ENCODE data around the gene SLC6A20.

The SLC6A20 gene

DNA sequence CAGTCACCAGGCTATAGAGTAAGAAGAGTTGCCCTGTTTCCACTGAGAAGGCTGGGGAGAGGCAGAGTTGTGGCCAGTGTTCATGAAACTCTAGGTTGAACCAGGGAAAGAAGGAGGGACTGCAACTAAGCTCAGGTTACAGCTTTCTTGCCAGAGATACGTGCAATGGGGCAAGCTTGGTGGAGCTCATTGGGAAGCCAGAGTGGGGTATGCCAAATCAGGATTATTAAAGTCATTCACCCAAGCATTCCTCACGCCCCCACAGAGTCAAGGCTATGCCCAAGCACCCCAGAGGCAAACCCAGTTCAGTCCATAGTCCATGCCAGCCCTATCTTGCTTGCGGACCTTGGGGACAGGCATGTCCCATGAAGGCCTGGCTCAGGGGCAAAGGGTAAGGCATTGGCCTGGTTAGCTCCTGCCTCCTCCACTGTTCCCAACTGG, 17.6 kb downstream of the SLC6A20 start:
- no peak for DNase-seq (ENCODE audit: low read depth)

DNA sequence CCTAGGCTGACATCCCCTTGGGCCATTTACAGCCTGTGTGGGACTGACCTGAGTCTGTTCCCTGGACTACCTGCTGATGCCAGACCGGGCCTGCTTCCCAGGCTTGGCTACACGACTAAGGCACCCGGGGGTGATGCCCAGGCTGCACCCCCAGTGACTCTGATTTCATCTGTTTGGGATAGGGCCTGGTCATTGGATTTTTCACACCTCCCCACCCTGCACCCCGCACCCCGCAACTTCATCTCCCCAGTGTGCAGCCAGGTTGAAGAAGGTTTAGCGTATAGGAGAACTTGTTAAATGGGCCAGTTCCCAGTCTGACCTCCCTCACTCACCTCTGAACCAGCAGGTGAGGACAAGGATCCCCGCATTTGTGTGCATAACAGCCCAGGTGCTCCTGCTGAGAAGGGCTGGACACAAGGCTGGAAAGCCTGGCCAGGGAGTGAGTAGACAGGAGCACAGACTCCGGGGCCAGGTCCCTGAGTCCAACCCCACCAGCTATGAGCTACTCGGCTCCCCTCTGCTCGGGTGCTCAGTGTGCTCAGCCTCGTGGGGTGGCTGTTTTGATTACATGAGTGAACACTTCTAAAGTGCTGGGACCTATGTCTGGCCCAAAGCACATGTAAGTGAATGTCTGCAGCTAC, 18.5 kb downstream of the SLC6A20 start:
- DNase-seq (ENCODE audit: low read depth): no peak

DNA sequence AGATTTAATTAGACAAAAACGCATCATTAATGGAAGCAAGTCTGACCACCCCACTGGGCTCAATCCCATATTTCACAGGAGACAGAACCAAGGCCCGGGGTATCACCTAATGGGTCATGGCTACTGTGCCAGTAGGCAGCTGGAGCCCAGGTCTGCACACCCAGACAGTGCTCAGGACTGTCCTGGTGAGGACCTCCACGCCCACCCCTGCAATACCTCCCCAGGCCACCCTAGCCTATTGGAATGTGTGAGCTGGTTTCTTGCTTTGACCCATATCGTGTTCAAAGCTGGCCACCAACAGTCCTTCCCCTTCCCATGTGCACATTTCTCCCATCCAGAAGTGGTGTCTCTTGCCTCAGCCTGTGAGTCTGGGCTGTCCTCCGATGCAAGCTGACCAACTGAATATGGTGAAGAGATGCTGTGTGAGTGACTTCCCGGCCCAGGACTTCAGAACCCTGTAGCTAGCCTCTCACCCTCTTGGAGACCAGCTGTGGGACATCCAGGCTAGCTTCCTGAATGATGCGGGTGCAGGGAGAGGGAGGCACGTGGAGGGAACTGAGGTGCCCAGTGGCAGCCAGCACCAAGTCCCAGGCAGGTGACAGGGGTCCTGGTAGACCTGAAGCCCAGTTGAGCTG, 19.1 kb downstream of the SLC6A20 start:
- DNase-seq (ENCODE audit: low read depth): no peak

DNA sequence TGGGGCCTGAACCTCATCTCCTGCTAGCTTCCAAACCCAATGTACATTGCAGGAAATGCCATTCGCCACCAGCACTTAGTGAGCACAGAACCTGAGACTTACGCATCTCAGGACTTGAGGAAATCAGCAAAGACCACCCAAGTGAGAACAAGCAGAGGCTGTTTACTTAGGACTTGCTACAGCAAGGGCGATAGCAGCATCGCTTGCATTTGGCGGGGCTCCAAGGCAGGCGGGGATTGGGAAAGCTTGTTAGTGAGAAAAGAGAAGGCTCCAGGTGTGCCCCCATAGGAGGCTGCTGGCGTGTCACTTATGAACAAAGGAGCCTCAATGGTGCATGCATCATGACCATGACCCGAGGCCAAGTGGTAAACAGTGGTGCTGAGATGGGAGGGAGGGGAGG, 19.7 kb downstream of the SLC6A20 start:
- no peak for DNase-seq (ENCODE audit: low read depth)

DNA sequence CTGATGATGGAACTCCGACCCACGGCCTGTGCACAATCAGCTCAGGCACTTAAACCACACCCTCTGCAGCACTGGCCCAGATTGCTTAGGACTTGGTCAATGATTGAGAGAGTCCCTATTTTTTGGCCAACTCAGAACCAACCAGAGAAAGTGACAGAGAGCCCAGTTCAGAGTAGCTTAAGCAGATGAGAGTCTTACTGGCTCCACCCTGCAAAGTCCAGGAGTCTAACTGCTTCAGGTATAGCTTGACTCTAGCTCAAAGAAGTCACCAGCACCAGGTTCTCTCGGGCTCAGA, 20.1 kb downstream of the SLC6A20 start:
- DNase-seq (ENCODE audit: low read depth): no peak

DNA sequence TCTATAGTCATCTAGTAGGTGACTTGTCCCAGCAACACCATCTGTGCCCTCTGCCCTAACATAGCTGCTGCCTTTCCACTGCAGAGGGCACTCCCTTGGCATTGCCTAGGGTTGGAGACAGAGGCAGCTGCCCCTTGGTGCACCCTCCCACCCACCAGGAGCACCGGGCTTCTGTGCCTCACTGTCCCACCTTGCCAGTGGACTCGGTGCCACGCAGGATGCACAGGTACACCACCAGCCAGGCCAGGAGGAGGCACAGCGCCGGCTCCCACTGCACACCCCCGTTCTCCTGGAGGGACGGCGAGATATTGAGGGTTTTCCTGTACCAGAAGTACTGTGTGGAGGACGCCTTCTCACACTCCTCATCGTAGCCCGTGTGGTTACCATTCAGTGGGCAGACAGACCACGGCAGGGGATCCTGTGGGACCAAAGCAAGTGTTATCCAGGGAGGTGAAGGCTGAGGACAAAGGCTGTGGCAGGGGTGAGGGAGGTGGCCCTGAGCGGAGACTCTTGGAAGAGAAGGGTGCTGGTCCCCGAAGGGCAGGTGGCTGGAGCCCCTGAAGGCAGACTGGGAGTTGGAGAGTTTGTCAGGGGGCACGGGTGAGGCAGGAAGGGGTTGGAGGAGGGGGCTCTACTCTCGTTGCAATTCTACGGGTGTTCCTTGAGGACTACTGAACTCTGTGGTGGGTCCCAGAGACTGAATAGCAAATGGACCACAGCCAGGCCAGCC, 20.6 kb downstream of the SLC6A20 start:
- no peak for DNase-seq (ENCODE audit: low read depth)

DNA sequence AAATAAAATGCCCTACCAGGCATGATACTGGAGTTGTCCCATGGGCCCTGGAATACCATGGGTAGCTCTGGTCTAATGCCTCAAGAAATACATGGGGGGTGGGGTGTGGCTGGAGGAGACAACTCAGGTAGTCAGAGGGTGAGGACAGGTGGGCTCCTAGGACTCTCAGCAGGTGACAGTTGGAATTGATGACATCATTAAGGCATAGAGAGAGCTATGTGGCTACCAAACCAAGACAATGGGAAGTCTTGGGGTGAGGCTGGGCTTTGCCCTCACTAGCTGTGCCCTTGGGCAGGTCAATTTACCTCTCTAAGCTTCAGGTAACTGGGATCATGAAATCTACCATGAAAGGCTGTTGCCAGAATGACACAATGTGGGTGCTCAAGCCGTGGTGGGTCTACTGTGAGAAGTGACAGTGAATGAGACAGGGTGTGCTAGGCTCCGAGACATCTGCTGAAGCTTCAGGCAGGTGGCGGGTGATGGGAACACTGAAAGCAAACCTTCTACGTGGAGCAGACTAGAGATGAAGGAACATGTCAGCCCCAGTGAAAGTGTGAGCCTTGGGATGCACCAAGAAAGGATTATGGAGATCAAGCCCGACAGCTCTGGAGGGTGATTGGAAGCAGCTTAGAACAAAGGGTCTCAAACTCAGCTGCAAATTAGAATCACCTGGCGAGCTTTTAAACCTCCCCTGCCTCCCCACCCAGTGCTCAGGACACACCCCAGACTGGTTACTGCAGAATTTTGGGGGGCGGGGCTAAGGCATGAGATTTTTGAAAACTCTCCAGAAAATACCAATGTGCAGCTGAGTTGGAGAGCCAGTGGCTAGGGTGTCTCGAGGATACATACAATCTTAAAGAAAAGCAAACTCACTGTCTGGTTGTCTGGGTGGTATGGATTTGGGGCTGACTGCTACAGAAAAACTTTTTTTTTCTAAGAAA, 21.5 kb downstream of the SLC6A20 start:
- DNase-seq (ENCODE audit: low read depth): no peak

DNA sequence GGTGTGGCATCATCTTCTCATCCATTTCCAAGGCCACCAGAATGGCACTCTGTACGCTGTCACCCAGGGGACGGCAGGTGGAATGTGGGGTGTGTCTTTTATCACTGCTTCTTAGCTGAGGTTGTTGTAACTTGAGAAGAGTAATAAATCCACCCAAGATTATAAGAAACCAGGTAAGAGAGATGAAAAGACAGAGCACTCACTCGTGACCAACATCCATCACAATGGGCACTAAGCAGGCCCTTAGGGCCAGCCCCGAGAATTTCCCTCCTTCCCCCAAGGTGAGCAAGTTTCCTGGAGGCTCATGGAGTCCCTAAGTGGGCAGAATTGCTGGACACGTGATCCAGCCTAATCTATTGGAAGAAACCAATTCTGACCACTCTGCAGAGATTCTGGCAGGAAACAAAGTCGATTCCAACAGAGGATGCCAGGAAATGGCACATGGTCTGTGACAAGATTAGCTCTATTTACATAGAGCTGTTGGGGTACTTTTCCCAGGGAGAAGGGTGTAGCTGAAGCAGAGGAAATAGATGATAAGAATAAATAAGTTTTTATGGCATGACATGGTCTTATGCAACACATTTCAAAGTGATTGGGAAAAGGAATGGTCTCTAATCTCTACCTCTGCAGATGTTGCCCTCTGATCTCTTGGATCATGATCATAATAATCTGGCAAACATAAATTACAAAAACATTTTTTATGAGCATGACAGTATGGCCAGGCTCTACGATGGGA, 22.5 kb downstream of the SLC6A20 start:
- DNase-seq (ENCODE audit: low read depth): no peak

DNA sequence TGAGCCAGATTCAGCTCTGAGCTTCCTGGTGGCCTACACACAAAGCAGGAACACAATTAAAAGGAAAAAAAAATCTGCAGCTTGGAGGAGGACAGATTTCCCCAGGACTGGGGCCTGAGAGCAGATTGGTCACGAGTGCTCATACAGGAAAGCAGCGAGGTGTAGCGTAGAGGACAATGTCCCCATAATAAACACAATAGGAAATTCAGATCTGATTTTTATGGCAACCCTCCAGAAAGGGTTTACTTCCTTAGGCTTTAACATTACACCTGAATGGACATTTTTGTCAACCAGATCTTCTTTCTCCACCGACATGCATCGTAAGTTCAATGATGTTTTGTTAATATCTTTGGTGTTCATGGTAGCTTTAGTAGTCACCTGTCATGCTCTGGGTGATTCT, 23.3 kb downstream of the SLC6A20 start:
- no peak for DNase-seq (ENCODE audit: low read depth)

DNA sequence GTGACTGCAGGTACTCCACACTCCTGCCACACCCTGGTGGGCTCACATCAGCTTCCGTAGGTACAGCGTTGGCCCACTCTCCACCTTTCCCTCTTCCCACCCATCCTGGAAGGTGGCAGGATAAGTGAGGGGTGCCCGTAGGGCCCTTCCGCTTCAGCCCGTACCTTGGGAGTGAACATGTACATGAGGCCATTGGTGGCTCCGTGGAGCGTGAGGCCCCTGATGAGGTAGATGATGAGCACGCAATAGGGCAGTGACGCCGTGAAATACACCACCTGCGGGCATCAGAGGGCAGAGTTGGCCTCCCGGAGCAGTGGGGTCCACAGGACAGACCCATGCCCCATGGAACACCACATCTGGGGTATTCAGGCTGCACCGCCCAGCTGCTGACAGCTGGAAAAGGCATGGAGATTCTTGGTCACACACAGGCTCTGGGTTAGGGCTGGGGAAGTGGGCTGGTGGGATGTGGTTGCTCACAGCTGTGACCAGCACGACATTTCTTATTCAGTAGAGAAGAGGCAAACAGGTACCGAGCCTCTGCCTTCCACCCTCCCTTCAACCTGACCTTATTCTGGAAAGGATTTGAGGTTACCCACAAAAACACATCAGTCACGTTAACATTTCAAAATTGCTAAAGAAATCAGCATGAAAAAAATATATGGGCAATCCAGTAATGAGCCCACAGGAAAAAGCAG, 23.8 kb downstream of the SLC6A20 start:
- no peak for DNase-seq (ENCODE audit: low read depth)

DNA sequence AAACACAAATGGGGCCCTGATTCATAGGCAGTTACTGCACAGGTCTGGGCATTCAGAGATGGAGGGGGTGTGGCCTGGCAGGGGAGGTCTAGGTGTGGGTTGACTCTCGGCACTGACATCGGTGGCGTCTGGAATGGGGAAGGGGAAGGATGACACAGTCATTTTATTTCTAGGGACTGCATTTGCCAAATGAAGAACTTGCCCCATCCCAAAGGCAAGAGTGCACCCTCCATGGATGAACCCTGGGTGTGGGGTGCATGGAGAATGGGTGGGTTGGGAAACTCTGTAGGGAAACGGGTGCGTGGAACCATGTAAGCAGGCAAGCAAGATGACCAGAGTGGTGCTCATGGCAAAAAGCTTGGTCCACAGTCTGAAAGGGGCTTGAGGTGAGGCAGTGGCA, 24.5 kb downstream of the SLC6A20 start:
- DNase-seq (ENCODE audit: low read depth): no peak

DNA sequence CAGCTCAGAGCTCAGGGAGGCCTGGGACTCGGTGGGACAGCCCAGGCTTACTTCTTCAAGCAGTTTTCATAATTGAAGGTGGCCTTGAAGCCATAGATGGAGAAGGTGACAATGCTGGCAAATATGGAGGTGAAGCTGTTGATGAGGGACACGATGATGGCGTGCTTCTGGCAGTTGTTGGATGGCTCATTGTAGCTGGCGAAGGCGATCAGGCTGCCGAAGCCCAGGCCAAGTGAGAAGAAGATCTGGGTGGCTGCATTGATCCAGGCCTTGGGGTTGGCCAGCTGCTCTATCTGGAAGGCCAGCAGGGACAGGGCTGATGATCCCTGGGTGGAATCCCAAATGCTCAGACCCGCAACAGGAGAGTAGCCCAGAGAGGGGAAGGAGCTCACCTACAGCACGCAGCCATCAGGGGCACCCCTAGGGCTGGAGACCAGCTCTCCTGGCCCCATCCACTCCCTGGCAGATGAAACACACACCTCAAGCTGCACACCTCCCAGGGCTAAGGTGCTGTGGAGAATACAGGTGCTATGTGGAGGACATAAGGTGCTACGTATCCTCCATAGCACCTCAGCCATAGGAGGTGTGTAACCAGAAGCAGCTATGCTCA, 25.1 kb downstream of the SLC6A20 start:
- DNase-seq (ENCODE audit: low read depth): no peak

DNA sequence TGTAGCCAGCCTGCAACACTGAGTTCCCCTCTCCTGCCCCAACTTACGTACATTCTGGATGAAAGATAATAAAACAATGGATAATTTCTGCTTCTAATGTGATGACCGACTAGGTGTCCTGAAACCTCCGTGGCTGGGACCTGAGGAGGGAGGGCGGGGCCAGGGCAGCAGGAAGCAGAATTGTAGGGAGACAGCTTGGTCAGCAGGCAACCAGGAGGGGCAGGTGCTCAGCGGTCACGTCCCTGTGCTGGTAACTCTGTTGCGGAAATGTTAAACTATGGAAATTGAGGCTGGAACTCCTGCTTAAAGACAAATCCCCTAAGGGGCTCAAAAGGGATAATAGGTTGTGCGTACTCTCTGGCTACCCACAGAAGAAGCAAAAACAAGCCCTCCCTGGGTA, 30.4 kb downstream of the SLC6A20 start:
- no peak for DNase-seq (ENCODE audit: low read depth)

DNA sequence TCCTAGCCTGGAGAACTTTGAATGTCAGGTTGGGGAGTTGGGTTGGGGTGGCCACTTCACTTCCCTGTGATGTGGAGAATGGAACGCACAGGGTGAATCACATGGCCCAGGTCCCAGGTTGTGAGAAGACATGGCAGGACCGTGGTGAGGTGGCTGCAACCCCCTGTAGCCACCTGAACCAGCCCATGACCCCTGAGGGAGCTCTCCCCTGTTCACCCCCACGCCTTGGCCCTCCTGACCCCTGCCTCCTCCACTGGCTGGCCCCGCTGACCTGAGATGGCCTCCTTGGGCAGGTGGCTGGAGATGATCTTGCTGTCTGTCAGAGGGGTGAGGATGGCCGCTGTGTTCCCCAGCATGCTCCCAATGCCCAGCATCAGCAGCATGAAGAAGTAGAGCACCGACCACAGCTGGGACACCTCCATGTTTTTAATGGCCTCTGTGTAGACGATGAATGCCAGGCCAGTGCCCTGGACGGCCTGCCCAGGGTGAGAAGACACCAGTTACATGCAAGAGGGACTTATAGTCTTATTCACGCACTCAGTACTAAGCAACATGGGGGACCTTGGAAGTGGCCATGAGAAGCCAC, 31.0 kb downstream of the SLC6A20 start:
- DNase-seq (ENCODE audit: low read depth): no peak

DNA sequence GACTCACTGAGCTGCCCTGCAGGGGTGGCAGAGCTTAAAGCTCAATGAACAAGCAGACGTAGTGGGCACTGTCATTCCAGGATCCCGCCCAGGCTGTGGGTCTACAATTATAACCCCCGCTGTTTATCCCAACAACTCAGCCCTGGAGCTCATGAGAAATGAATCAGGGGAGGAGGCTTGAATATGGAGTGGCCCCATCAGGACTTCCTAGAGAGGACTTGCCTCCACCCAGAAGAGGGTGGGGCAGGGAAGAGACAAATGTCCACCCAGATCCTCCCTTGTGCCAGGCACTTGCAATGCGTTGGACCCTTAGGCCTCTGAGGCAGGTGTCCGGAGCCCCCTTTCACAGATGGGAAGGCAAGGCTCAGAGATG, 33.0 kb downstream of the SLC6A20 start:
- DNase-seq (ENCODE audit: low read depth): no peak

DNA sequence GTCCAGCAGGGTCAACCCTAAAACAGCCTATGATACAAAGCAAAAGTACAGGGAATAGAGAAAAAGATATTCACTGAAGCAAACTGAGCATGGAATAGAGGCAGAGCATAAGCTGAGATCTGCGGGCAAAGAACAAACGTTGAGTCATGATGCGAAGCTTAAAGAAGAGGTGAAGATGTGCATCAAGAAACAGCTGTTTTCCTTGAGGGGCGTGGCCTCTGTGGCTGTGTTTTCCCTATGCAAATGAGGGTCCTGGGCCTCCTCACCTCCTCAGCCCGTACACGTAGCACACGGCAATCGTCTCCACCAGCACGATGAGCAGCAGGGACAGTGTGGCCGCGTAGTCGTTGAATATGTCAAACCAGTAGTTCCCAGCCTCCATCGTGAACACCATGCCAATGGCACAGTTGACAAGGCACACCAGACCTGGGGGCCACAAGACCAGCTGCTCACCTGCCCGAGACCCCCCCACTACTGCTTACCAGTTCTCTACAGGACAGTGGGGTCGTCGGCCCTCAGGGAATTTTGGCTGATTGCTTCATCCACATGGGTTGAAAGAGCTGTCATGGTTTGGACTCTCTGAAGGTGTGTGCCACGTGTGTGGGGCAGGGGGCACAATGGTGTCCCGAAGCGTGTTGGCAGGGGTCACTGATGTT, 33.6 kb downstream of the SLC6A20 start:
- DNase-seq (ENCODE audit: low read depth): no peak

DNA sequence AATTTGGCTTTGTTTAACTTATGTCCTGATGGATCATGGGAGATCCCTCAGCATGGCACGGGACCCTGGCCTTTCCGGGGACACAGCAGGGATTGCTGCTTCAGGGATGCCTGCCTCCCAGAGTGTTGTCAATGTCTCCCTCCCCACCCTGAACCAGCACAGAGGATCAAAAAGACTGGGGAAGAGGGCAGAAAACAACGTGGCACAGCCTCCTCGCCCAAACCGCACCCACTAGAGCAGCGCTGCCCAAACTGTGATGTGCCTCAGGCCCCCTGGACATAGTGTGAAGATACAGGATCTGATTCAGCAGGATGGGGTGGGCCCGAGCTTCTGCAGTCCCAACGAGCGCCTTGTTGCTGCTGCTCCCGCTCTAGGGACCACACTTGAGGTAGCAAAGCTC, 34.5 kb downstream of the SLC6A20 start:
- no peak for DNase-seq (ENCODE audit: low read depth)

DNA sequence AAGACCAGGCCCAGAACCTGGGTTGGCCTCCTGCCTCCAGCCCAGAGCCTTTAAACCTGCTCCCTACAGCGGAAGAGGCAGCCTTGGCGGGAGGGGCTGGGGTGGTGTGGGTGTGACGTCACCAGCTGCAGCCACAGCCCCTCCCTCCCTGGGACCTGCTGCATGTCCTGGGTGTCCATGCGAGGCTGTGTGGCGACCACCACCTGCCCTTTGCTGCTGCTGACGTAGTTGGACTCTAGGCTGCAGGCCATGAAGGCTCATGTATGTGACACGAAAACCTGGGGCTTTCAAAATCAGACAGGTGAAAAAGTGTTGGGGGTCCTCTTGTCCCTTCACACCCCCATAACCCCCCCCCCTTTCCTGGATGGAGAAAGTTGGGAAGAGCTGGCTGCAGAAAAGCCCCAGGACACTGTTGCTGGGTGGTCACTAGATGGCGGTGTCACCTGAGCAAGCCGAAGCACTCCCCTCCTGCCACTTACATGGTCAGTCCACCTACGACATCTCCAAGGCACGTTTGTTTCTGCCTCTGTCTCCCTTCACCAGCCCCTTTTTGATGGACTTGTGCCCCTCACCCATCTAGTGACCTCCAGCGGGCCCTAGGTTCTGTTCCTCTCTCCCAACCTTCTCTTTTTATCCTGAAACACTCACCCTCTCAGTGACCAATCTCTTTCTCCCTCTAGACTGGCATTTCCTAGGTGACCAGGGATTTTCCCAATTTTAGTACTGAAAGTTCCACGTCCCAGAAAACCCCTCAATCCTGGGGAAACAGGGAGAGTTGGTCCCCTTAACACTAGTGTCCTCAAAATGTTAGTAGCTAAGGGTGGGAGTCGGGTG, 35.2 kb downstream of the SLC6A20 start:
- DNase-seq (ENCODE audit: low read depth): no peak

DNA sequence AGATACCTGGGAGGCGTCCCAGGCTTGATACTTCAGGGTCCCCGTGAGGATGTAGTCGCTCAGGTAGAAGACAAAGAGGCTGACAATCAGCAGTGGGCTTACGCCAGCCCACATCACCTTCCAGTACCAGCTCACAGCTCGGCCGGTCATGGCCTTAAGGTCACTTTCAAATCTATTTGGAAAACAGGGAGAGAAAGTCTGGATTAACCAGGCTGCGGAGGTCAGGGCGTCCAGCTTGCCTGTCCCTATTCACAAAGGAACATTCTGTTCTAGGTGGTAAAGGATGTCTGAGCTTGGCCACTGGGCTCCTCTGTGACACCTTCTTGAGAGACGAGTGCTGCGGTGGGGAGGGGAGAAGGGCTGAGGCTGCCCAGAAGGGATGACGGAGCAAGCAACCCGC, 36.5 kb downstream of the SLC6A20 start:
- DNase-seq (ENCODE audit: low read depth): no peak

All from activated T-helper 1 cell treated with Interleukin-2 at 50 U/mL for 16 hours (primary cell).